ENCODE results near the gene NHERF1. TPM values are rescaled to one million over a fixed set of nuclear protein-coding genes. Genes with fewer than 3 reads are reported as not detected.

Gene NHERF1
- total RNA-seq, 6 experiments from 2014 or later: 105 to 218 (median 161) TPM

DNA sequence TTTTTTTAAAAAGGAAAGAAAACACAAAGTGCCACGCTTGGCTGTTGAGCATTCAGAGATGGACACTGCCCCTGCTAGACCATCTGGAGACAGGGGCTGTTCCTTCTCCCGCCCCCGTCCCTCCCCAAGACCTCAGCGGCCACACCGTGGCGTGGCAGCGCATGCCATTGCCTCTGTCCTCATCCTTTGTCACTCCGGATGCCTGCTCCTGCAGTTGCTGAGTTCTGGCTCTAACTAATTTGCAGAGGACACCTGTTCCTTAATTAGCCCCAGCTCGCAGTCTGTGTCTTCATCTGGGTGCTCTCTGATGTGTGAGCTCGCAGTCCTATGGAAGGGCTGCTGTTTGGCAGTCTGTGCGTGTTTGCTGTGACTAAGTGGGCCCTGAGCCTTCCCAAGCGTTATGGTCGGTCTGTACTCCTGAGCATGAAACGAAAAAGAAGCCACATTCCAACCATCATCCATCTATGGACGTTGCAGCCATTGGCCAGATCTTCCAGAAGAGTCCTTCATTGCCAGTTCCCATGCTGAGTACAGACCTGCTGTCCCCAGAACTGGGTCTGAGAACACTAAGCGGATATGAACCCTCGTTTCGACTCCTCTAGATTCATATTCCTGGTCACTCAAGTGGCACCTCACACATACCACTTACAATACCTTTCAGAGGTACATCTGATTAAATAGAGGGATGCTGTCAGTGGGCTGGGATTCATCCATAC, 68.6 kb downstream of the NHERF1 start:
- Histone ChIP-seq H3K9me3 (no peaks in the 10 kb centered on the region), H3K36me3 (no peaks in the 10 kb centered on the region), H3K4me3 (no peak overlapping the region), H3K27ac (no peak overlapping the region), H3K4me1 (no peaks in the 10 kb centered on the region), H3K27me3 (no peaks in the 10 kb centered on the region)
- ATAC-seq: no peak
- DNase-seq: no peak
- intact Hi-C loops (cut with DNase I): no loop called here
- 60% methylated on average over 1 of the region's 18 CpGs for WGBS (ENCODE audit: insufficient coverage, low coverage, low lambda C conversion rate, missing lambda C conversion rate)
- TF ChIP-seq, protein P1, sequence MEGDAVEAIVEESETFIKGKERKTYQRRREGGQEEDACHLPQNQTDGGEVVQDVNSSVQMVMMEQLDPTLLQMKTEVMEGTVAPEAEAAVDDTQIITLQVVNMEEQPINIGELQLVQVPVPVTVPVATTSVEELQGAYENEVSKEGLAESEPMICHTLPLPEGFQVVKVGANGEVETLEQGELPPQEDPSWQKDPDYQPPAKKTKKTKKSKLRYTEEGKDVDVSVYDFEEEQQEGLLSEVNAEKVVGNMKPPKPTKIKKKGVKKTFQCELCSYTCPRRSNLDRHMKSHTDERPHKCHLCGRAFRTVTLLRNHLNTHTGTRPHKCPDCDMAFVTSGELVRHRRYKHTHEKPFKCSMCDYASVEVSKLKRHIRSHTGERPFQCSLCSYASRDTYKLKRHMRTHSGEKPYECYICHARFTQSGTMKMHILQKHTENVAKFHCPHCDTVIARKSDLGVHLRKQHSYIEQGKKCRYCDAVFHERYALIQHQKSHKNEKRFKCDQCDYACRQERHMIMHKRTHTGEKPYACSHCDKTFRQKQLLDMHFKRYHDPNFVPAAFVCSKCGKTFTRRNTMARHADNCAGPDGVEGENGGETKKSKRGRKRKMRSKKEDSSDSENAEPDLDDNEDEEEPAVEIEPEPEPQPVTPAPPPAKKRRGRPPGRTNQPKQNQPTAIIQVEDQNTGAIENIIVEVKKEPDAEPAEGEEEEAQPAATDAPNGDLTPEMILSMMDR (IDR thresholded peaks at IDR 0.05): no peak
- TF ChIP-seq POLR2A (IDR thresholded peaks at IDR 0.05): no peak

DNA sequence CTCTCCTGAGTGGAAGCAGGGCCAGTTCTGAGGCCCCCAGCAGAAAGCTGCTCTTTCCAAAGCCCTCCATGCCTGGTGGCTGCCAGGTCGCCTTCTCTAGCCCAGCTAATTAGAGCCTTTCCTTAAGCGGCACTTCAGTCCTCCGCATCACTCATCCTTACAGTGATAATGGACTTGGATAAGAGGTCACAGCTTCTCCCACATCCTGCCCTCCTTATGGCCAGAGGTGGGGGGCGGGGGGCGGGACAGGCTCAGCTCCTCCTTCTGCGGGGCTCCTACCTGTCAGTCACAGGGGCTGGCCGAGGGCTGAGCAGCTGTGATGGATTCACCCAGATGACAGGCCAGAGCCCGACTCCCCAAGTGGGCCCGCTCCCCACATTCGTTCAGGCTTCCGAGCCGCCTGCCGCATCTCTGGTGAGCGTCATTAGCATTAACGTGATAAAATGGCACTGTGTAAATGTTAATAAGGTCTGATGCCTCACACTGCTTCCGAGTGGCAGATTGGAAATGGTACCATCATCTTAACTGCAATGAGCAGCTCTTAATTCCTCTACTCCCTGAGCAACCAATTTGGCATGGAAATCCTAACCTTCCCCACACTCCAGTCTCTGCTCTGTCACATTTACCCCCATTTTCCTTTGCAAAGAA, 70.0 kb downstream of the NHERF1 start:
- Histone ChIP-seq H3K9me3 (no peaks in the 10 kb centered on the region), H3K27ac (no peak overlapping the region), H3K4me1 (no peaks in the 10 kb centered on the region), H3K4me3 (no peak overlapping the region), H3K27me3 (no peaks in the 10 kb centered on the region), H3K36me3 (no peaks in the 10 kb centered on the region)
- intact Hi-C loops (cut with DNase I): no loop called here
- ATAC-seq (no peak), DNase-seq (no peak)
- TF ChIP-seq, protein P1 (IDR thresholded peaks at IDR 0.05): no peak
- TF ChIP-seq POLR2A (IDR thresholded peaks at IDR 0.05): no peak
- 92% methylated on average over 6 of the region's 16 CpGs for WGBS (ENCODE audit: insufficient coverage, low coverage, low lambda C conversion rate, missing lambda C conversion rate)

Small RNA genes lying within 50 kb of the gene (microRNA-seq; reads per million reads assigned to microRNA genes)
- 55.4 to 57.2 reads per million in 2 donors for gene MIR3615

Other genes starting within 250 kb of the NHERF1 start
- under 1 TPM; 0.07 to 0.33 (median 0.21) TPM for gene CD300LB, start 217.2 kb upstream of the NHERF1 start, total RNA-seq
- 1 to 10 TPM in 1 of 6 experiments, under 1 TPM in 5; 0.22 to 2.7 (median 0.41) TPM for gene CD300C, start 202.5 kb upstream of the NHERF1 start, total RNA-seq
- 1 to 10 TPM in 1 of 6 experiments, not detected in 5; 1.2 TPM for gene CD300H, start 181.1 kb upstream of the NHERF1 start, total RNA-seq
- gene CD300LD, start 156.3 kb upstream of the NHERF1 start, total RNA-seq: not detected
- under 1 TPM; 0.07 to 0.91 (median 0.34) TPM for gene CD300E, start 124.9 kb upstream of the NHERF1 start, total RNA-seq
- gene CD300LF, start 35.7 kb upstream of the NHERF1 start, total RNA-seq: 1 to 10 TPM in 2 of 6 experiments, under 1 TPM in 3, not detected in 1; 0.44 to 2.6 (median 0.74) TPM
- 10 to 100 TPM in 3 of 6 experiments, 1 to 10 TPM in 3; 5.0 to 14.4 (median 9.0) TPM for gene RAB37, start 11.4 kb upstream of the NHERF1 start, total RNA-seq
- 10 to 100 TPM in 5 of 6 experiments, 1 to 10 TPM in 1; 10.0 to 23.0 (median 16.3) TPM for gene NAT9, start 27.7 kb downstream of the NHERF1 start, total RNA-seq
- under 1 TPM in 2 of 6 experiments, not detected in 4; 0.10 to 0.13 TPM for gene GRIN2C, start 111.3 kb downstream of the NHERF1 start, total RNA-seq
- 10 to 100 TPM in 2 of 6 experiments, 1 to 10 TPM in 4; 7.7 to 18.7 (median 8.6) TPM for gene FDXR, start 124.4 kb downstream of the NHERF1 start, total RNA-seq
- 1 to 10 TPM; 2.1 to 6.1 (median 3.7) TPM for gene FADS6, start 145.0 kb downstream of the NHERF1 start, total RNA-seq
- not detected for gene USH1G, start 174.6 kb downstream of the NHERF1 start, total RNA-seq
- not detected for gene OTOP2, start 175.6 kb downstream of the NHERF1 start, total RNA-seq
- gene OTOP3, start 187.3 kb downstream of the NHERF1 start, total RNA-seq: not detected
- 1 to 10 TPM; 3.5 to 6.6 (median 4.5) TPM for gene HID1, start 224.1 kb downstream of the NHERF1 start, total RNA-seq
- 1 to 10 TPM in 4 of 6 experiments, under 1 TPM in 2; 0.64 to 2.3 (median 1.4) TPM for gene CDR2L, start 239.0 kb downstream of the NHERF1 start, total RNA-seq

Measured in right lobe of liver (tissue), 6 donors.